K562 (cell line): Measurements from ENCODE around the gene ENTR1. TPM values are rescaled to one million over a fixed set of nuclear protein-coding genes. Genes with fewer than 3 reads are reported as not detected.

ENCODE experiments used
- ATAC-seq: fragments of 200-7000 bp; cut with Tn5 transposase; 3 replicates; pipeline ENCODE4 v1.9.1; 2020; ENCODE audit warnings: moderate library complexity
- BruUV-seq: library from RNA; stranded (reverse); fragments of 400-500 nt; replicated peaks from 2 replicates; lab custom pipeline; 2021; lab: Mats Ljungman, UMichigan
- CTCF ChIA-PET: fragments of 300-600 bp; formaldehyde crosslinking; extraction: SDS; loops from one replicate; lab custom pipeline; 2021; ENCODE audit warnings: low intra/inter-chr PET ratio; lab: Yijun Ruan, JAX
- POLR2A ChIA-PET: fragments of 300-600, 350-650 bp; sonication (Branson Sonifier 250); formaldehyde crosslinking; extraction: SDS; loops from one replicate; lab custom pipeline; 2021; ENCODE audit warnings: antibody characterized with exemption, inconsistent platforms; lab: Yijun Ruan, JAX
- DNase-seq, 4 experiments: peaks; one replicate each; pipeline versions ENCODE4 v3.0.0 to v3.0.0-alpha.2; 2011 to 2018; ENCODE audit warnings: low spot score in 3 of 4, mixed read lengths in 3 of 4; ENCODE audit errors: extremely low read depth in 1 of 4
- FAIRE-seq: peaks from 2 replicates; lab custom pipeline; 2011; peaks lifted over from hg19 to GRCh38; lab: Jason Lieb, UNC
- H2AFZ ChIP-seq: 2 replicates; pipeline ENCODE4 v1.6.0; 2011; ENCODE audit warnings: low read depth, low read length, control low read depth, inconsistent platforms
- H3K27ac ChIP-seq: fragments of 200-600 bp; 3 replicates; pipeline ENCODE4 v1.8.0; 2011; ENCODE audit warnings: low read depth, mild to moderate bottlenecking, control low read depth, inconsistent platforms, low read length, moderate library complexity, mixed read lengths; ENCODE audit errors: extremely low read depth
- H3K27me3 ChIP-seq, 2 experiments: fragments of 300-600 bp in 1 of 2; 2 replicates in 1 of 2; 3 replicates in 1 of 2; pipeline versions ENCODE4 v1.6.0 to v1.8.0; 2011; ENCODE audit warnings: inconsistent platforms in 2 of 2, low read length in 2 of 2, mild to moderate bottlenecking in 1 of 2, mixed read lengths in 1 of 2, moderate library complexity in 1 of 2; ENCODE audit not compliant: control insufficient read depth in 2 of 2, insufficient read depth in 2 of 2
- H3K36me3 ChIP-seq: fragments of 300-600 bp; 3 replicates; pipeline ENCODE4 v1.8.0; 2011; ENCODE audit warnings: mild to moderate bottlenecking, low read length, inconsistent platforms; ENCODE audit not compliant: control insufficient read depth, insufficient read depth
- H3K4me1 ChIP-seq, 2 experiments: fragments of 200-600 bp in 1 of 2; replicated peaks in 1 of 2; 2 replicates in 1 of 2; 3 replicates in 1 of 2; pipeline versions ENCODE4 v1.5.1 to v1.8.0; 2011; ENCODE audit warnings: inconsistent platforms in 2 of 2, low read length in 2 of 2, mild to moderate bottlenecking in 1 of 2, mixed read lengths in 1 of 2, moderate library complexity in 1 of 2; ENCODE audit not compliant: control insufficient read depth in 2 of 2, insufficient read depth in 2 of 2
- H3K4me2 ChIP-seq: 2 replicates; pipeline ENCODE4 v1.6.1; 2011; ENCODE audit warnings: low read length, control low read depth, inconsistent platforms, mixed read lengths; ENCODE audit not compliant: insufficient read depth
- H3K4me3 ChIP-seq: fragments of 200-600 bp; sonication (generic), shearing (Covaris generic); 2 replicates; pipeline ENCODE4 v1.5.1; 2016; ENCODE audit warnings: control low read depth, inconsistent platforms
- H3K79me2 ChIP-seq: fragments of 200-600 bp; 3 replicates; pipeline ENCODE4 v1.8.0; 2011; ENCODE audit warnings: low read length, inconsistent platforms; ENCODE audit not compliant: control insufficient read depth, insufficient read depth
- H3K9ac ChIP-seq, 2 experiments: 2 replicates each; pipeline versions ENCODE4 v1.6.0 to v1.6.1; 2011; ENCODE audit warnings: low read depth in 2 of 2, low read length in 2 of 2, control low read depth in 1 of 2, inconsistent platforms in 1 of 2, mild to moderate bottlenecking in 1 of 2, mixed read lengths in 1 of 2; ENCODE audit not compliant: insufficient read depth in 1 of 2
- H3K9me1 ChIP-seq: one replicate; pipeline ENCODE4 v1.6.0; 2011; ENCODE audit warnings: inconsistent platforms, mild to moderate bottlenecking, low read length, moderate library complexity; ENCODE audit not compliant: control insufficient read depth, insufficient read depth
- H3K9me3 ChIP-seq: replicated peaks from 2 replicates; pipeline ENCODE4 v1.5.1; 2011; ENCODE audit warnings: low read depth, low read length, inconsistent platforms; ENCODE audit not compliant: control insufficient read depth, insufficient read depth
- H4K20me1 ChIP-seq: replicated peaks from 2 replicates; pipeline ENCODE4 v1.6.1; 2011; ENCODE audit warnings: low read length, inconsistent platforms, mixed read lengths; ENCODE audit not compliant: control insufficient read depth, insufficient read depth
- CAMTA2 ChIP-seq: fragments of 250-450 bp; sonication (Bioruptor Pico); conservative IDR thresholded peaks from 2 replicates; pipeline ENCODE4 v1.5.1; 2022
- ILF3 ChIP-seq: fragments of 450-650 bp; IDR thresholded peaks from 2 replicates; pipeline ENCODE4 v1.6.1; 2018; ENCODE audit warnings: antibody characterized with exemption, mild to moderate bottlenecking, moderate library complexity, borderline replicate concordance
- KLF13 ChIP-seq: fragments of 450-650 bp; IDR thresholded peaks from 2 replicates; pipeline ENCODE4 v1.6.1; 2016; ENCODE audit warnings: missing genetic modification characterization, low read depth, mild to moderate bottlenecking, missing compliant biosample characterization, moderate library complexity, borderline replicate concordance
- PCBP2 ChIP-seq: fragments of 200-400 bp; formaldehyde crosslinking; IDR thresholded peaks from 2 replicates; pipeline ENCODE4 v1.6.1; 2018; ENCODE audit warnings: low read length, low read depth, mild to moderate bottlenecking, moderate library complexity; ENCODE audit not compliant: poor library complexity, severe bottlenecking
- SMAD1 ChIP-seq: fragments of 150-350 bp; IDR thresholded peaks from 2 replicates; pipeline ENCODE4 v1.6.1; 2014; ENCODE audit warnings: low read length, low read depth; ENCODE audit not compliant: partially characterized antibody
- TAL1 ChIP-seq: fragments of 450-650 bp; IDR thresholded peaks from 2 replicates; pipeline ENCODE4 v1.6.1; 2016; ENCODE audit warnings: mild to moderate bottlenecking
- ZNF124 ChIP-seq: sonication (generic); formaldehyde crosslinking; IDR thresholded peaks from 2 replicates; pipeline ENCODE4 v1.8.1; 2022; ENCODE audit warnings: missing genetic modification reagents
- WGBS: fragments of 100-300 bp; shearing (Covaris generic); methylation state at CpG from one replicate; pipeline ENCODE4 v1.1.6; 2016; ENCODE audit warnings: low coverage, mixed read lengths; ENCODE audit not compliant: insufficient coverage; ENCODE audit errors: missing lambda C conversion rate; 5-methylcytosine and 5-hydroxymethylcytosine counted together
- in situ Hi-C: fragments of 300-500 bp; cut with MboI; formaldehyde crosslinking; loops from 4 replicates; pipeline ENCODE4 v1.15.0; 2018; ENCODE audit warnings: inconsistent platforms, mixed read lengths
- intact Hi-C: fragments of 100-400 bp; cut with micrococcal nuclease; formaldehyde crosslinking; loops from 2 replicates; pipeline ENCODE4 v1.14.2; 2022
- polyA plus RNA-seq, 8 experiments: library from polyadenylated mRNA; depleted of rRNA in 4 of 8; stranded (reverse) in 5 of 8; unstranded in 3 of 8; fragments of >200 nt; fragmentation: Nextera tagmentation in 2 of 8; fragmentation: Illumina TruSeq in 1 of 8; extraction: Ambion mirVana in 2 of 8; extraction: Trizol in 1 of 8; gene quantifications; 2 replicates each; pipeline versions ENCODE4 v1.2.1 to v1.2.3, GENCODE V29; 2011 to 2014; ENCODE audit warnings: inconsistent platforms in 1 of 8, missing spikeins in 1 of 8
- total RNA-seq, 7 experiments: library from RNA; depleted of rRNA in 6 of 7; stranded (reverse); fragments of >200 nt in 6 of 7; fragmentation: Illumina TruSeq in 2 of 7; extraction: Trizol in 2 of 7; gene quantifications; 2 replicates each; pipeline versions ENCODE4 v1.2.1 to v1.2.3, GENCODE V29; 2011 to 2021; ENCODE audit warnings: low replicate concordance in 1 of 7
- TF ChIP-seq, protein P1 (sequence below): IDR thresholded peaks from 2 replicates; pipeline ENCODE4 v1.6.1; 2011; ENCODE audit not compliant: insufficient read length; ENCODE audit errors: extremely low read depth
- TF ChIP-seq, protein P2 (sequence below): IDR thresholded peaks from 2 replicates; pipeline ENCODE4 v1.6.1; 2012; ENCODE audit warnings: low read depth, low read length, improper control_type of control experiment, borderline replicate concordance
- TF ChIP-seq, protein P3 (sequence below), 3 experiments: IDR thresholded peaks in 2 of 3; conservative IDR thresholded peaks in 1 of 3; 2 replicates each; pipeline ENCODE4 v1.5.1; 2011 to 2012; ENCODE audit warnings: low read length in 3 of 3, mild to moderate bottlenecking in 3 of 3, control low read depth in 2 of 3, improper control_type of control experiment in 1 of 3, inconsistent platforms in 1 of 3, low read depth in 1 of 3, mixed read lengths in 1 of 3, moderate library complexity in 1 of 3; ENCODE audit not compliant: insufficient read depth in 2 of 3

Gene ENTR1
- total and polyA plus RNA-seq, 9 of the 15 experiments (the other 6 are each of a cell fraction or from before 2014, with no cell fraction given), result 6.7 to 106 (median 72.6) TPM

DNA sequence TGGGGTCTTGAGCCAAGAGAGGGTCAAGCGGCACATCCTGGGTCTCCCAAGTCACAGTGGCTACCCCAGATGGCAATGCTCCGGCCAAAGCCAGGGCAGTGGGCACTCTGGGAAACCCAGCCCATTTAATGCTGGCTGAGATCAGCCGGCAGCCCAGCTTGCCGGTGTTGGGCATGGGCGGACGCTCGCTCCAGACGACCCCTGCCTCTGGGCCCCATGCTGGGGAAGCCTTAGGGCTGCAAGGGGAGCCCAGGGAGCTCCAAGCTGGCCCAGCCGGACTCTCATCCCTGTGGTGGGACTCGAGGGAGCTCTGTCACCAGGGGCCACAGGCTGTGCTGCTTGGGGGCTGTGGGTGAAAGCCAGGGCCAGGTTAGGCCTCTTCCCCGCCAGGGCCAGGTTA is 31.0 kb downstream of the ENTR1 start:
- POLR2A ChIA-PET, result no interaction called here
- Histone ChIP-seq H3K4me2 (no peak overlapping the region), H3K9me3 (no peaks in the 10 kb centered on the region), H3K36me3 (peaks cover 98% of the 10 kb centered on the region; the same call in 2 of the 3 replicates), H3K9ac (peak overlapping the region in 1 of 2 experiments; percentile 26; a peak in 1 of 4 replicates), H3K4me1 (peaks cover 0 to 51% of the 10 kb centered on the region in 2 experiments; a peak in 1 of 5 replicates), H3K79me2 (no peaks in the 10 kb centered on the region), H3K9me1 (no peaks in the 10 kb centered on the region), H4K20me1 (no peaks in the 10 kb centered on the region), H3K27ac (no peak overlapping the region), H3K4me3 (no peak overlapping the region), H3K27me3 (no peaks in the 10 kb centered on the region), H2AFZ (no peak overlapping the region)
- TF ChIP-seq PCBP2 (no peak), ZNF124 (no peak), TAL1 (no peak)
- TF ChIP-seq, protein P1, sequence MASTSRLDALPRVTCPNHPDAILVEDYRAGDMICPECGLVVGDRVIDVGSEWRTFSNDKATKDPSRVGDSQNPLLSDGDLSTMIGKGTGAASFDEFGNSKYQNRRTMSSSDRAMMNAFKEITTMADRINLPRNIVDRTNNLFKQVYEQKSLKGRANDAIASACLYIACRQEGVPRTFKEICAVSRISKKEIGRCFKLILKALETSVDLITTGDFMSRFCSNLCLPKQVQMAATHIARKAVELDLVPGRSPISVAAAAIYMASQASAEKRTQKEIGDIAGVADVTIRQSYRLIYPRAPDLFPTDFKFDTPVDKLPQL, result no peak
- CTCF ChIA-PET, result interaction anchor here (0.6 kb wide), 1 partner anchor 253 kb away, joined by 4 read pairs; no protein-coding TSS in a partner anchor
- WGBS, result 90% methylated on average over 8 of the region's 11 CpGs
- ATAC-seq (no peak), DNase-seq (no peak), FAIRE-seq (no peak)
- intact Hi-C loops, result no loop called here
- BruUV-seq, result no TSS peak
- in situ Hi-C loops, result no loop called here

DNA sequence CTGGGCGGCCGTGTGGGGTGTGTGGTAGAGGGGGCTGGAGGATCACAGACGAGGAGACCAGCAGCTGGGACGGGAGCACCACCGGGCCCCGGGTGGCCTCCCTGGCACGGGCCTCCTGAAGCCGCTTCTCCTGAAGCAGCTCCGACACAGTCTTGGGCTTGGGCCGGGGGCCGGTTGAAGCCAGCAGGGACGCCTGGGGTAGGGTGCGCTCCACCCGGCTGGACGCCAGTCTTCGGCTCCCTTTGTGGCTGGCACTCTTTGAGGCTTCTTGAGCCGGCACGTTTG is 31.5 kb downstream of the ENTR1 start:
- in situ Hi-C loops (no loop called here), intact Hi-C loops (no loop called here)
- ChIA-PET CTCF (interaction anchor here (0.6 kb wide), 1 partner anchor 254 kb away, joined by 4 read pairs; no protein-coding TSS in a partner anchor), POLR2A (no interaction called here)
- Histone ChIP-seq H3K36me3 (peaks cover 98% of the 10 kb centered on the region; the same call in 2 of the 3 replicates), H3K79me2 (0 out of 3 replicates have a peak, but pooled peaks cover 1% of the 10 kb centered on the region), H3K4me1 (peaks cover under 1 to 56% of the 10 kb centered on the region in 2 experiments; a peak in 2 of 5 replicates), H3K4me2 (no peak overlapping the region), H3K4me3 (no peak overlapping the region), H4K20me1 (no peaks in the 10 kb centered on the region), H2AFZ (no peak overlapping the region), H3K27me3 (no peaks in the 10 kb centered on the region), H3K9ac (0 out of 4 replicates have a peak overlapping the region, but pooled peaks of 1 of the 2 experiments have one; percentile 22), H3K27ac (no peak overlapping the region), H3K9me1 (no peaks in the 10 kb centered on the region), H3K9me3 (no peaks in the 10 kb centered on the region)
- TF ChIP-seq, protein P2, sequence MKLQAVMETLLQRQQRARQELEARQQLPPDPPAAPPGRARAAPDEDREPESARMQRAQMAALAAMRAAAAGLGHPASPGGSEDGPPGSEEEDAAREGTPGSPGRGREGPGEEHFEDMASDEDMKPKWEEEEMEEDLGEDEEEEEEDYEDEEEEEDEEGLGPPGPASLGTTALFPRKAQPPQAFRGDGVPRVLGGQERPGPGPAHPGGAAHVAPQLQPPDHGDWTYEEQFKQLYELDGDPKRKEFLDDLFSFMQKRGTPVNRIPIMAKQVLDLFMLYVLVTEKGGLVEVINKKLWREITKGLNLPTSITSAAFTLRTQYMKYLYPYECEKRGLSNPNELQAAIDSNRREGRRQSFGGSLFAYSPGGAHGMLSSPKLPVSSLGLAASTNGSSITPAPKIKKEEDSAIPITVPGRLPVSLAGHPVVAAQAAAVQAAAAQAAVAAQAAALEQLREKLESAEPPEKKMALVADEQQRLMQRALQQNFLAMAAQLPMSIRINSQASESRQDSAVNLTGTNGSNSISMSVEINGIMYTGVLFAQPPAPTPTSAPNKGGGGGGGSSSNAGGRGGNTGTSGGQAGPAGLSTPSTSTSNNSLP, result no peak
- TF ChIP-seq KLF13 (tag) (no peak), CAMTA2 (CRISPR knock-in tag) (no peak), ILF3 (no peak), SMAD1 (no peak)
- TF ChIP-seq, protein P3, sequence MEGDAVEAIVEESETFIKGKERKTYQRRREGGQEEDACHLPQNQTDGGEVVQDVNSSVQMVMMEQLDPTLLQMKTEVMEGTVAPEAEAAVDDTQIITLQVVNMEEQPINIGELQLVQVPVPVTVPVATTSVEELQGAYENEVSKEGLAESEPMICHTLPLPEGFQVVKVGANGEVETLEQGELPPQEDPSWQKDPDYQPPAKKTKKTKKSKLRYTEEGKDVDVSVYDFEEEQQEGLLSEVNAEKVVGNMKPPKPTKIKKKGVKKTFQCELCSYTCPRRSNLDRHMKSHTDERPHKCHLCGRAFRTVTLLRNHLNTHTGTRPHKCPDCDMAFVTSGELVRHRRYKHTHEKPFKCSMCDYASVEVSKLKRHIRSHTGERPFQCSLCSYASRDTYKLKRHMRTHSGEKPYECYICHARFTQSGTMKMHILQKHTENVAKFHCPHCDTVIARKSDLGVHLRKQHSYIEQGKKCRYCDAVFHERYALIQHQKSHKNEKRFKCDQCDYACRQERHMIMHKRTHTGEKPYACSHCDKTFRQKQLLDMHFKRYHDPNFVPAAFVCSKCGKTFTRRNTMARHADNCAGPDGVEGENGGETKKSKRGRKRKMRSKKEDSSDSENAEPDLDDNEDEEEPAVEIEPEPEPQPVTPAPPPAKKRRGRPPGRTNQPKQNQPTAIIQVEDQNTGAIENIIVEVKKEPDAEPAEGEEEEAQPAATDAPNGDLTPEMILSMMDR (IDR thresholded peaks at IDR 0.05 in 2 of 3, conservative IDR thresholded peaks at IDR 0.05 in 1 of 3; ENCODE audit: insufficient read depth in 2 of 3, low read depth in 1 of 3, low read length in 3 of 3), result no peak
- no peak for DNase-seq
- WGBS, result 83% methylated on average over 6 of the region's 18 CpGs
- no peak for FAIRE-seq
- no TSS peak for BruUV-seq
- no peak for ATAC-seq
